GM10248 (cell line): ENCODE measurements around the gene ZNF423.

ENCODE experiments used
- CTCF ChIA-PET: fragments of 300-600 bp; sonication (Branson Sonifier 250); formaldehyde crosslinking; extraction: SDS; loops from one replicate; lab custom pipeline; 2021; ENCODE audit warnings: antibody characterized with exemption; lab: Yijun Ruan, JAX
- POLR2A ChIA-PET: fragments of 350-650 bp; sonication (Branson Sonifier 250); formaldehyde crosslinking; extraction: SDS; loops from one replicate; lab custom pipeline; 2020; ENCODE audit warnings: antibody characterized with exemption; lab: Yijun Ruan, JAX
- DNase-seq: peaks from one replicate; pipeline ENCODE4 v3.0.0; 2012; ENCODE audit errors: extremely low spot score
- CTCF ChIP-seq: IDR thresholded peaks from 2 replicates; pipeline ENCODE4 v1.5.1; 2012; ENCODE audit warnings: mild to moderate bottlenecking, low read depth; ENCODE audit errors: extremely low read depth, missing control alignments, control extremely low read depth

ZNF423 gene

DNA sequence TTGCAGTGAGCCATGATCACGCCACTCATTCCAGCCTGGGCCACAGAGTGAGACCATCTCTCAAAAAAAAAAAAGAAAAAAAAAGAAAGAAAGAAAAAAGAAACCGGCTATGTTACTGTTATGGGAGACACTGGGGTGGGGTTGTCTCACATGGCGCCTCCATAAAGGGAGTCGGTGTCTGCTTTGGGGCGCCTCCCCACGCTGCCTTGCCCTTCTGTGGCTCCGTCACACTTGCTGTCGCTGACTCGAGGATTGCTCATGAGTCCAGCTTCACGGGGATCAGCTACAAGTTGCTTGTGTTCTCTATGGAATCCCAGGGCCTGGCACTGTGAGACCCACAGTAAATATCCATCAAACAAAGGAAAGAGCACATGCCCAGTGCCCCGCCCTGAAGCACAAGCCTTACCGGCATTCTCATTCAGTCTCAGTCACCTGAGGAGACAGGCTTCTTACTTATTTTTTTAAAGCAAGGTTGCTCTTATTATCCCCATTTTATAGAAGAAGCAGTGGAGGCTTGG lies 40.6 kb upstream of the ZNF423 start:
- no peak for DNase-seq
- CTCF ChIA-PET, result no interaction called here
- TF ChIP-seq CTCF, result no peak
- POLR2A ChIA-PET, result no interaction called here

- DNase-seq, result no peak
- ChIA-PET POLR2A (no interaction called here), CTCF (interaction anchor here (1.7 kb wide), 1 partner anchor 14 kb away, joined by 9 read pairs; no protein-coding TSS in a partner anchor)
These were observed 35.0 kb upstream of the ZNF423 start for GRCh38 chr16:49890876-49891275.

GRCh38 chr16:49889725-49890397 lies 33.9 kb upstream of the ZNF423 start:
- ChIA-PET POLR2A (no interaction called here), CTCF (interaction anchor here (1.0 to 1.7 kb wide), 4 partner anchors 10 to 22 kb away, joined by 3 to 9 read pairs (median 5); no protein-coding TSS in a partner anchor)
- no peak for DNase-seq
- TF ChIP-seq CTCF, result no peak

More at GRCh38 chr16:49890876-49891275, 35.0 kb upstream of the ZNF423 start:
- TF ChIP-seq CTCF, result no peak

GRCh38 chr16:49886554-49887094 lies 30.7 kb upstream of the ZNF423 start:
- CTCF ChIA-PET, result interaction anchor here (1.1 to 2.1 kb wide), 2 partner anchors 9 to 12 kb away, joined by 3 to 10 read pairs; no protein-coding TSS in a partner anchor

DNA sequence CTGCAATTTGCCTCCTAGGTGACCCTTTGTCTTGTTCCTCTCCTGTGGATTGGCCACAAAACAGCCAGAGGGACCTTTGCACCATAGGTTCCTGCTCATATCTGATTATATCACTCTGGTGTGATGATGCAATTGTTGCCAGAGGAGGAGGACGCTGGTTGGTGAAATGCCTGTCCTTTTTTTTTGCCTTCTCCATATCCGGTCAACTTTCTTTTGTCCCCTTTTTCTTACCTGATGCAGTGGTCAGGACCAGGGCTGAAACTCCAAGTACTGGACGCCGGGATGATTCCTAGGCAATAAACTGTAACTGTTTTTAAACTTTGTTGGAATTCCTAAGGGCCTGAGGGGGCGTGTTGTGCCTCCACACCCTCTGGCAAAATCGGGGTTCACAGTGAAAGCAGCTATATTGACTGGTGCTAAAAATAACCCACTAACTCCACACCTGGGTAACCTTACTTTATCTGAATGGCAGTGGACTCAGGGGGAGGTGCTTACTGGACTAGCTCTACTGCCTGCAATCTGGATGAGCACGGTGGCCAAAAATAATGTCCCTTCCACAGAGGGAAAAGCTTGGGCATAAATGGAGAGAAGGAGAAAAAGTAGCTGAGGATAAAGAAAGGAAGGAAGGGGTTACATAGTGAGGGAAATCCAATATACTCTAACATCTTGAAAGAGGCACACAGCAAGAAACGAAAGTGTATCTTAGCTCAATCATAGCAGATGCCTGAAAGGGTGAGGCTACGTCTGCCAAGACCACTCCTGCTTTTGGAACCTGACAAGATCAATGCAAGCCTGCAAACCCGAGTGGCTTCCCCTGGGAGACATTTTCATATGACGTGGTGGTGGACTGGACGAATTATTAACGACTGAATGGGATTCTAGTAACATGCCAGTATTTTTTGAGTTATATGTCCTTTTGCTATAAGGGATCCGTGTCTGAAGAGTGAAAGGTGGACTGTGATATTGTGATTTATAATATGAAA lies 28.4 kb upstream of the ZNF423 start:
- POLR2A ChIA-PET, result no interaction called here
- CTCF ChIA-PET, result interaction anchor here (0.8 kb wide), 1 partner anchor 14 kb away, joined by 3 read pairs; no protein-coding TSS in a partner anchor
- no peak for DNase-seq
- no peak for TF ChIP-seq CTCF

More at GRCh38 chr16:49886554-49887094, 30.7 kb upstream of the ZNF423 start:
- POLR2A ChIA-PET, result interaction anchor here (0.7 kb wide), 1 partner anchor 476 kb away, joined by 4 read pairs; no protein-coding TSS in a partner anchor
- no peak for DNase-seq
- no peak for TF ChIP-seq CTCF
